ENCODE results near the gene UBE3B. TPM values are rescaled to one million over a fixed set of nuclear protein-coding genes. Genes with fewer than 3 reads are reported as not detected.

The UBE3B gene
- total and polyA plus RNA-seq, 2 donors (not counting 1 experiment from before 2014, with no cell fraction given): 27.2 to 52.1 TPM

GRCh38 chr12:109432842-109433304, 44.6 kb upstream of the UBE3B start:
- POLR2A ChIA-PET: no interaction called here
- TF ChIP-seq EZH2 (IDR thresholded peaks at IDR 0.05; ENCODE audit: borderline replicate concordance, insufficient read depth, low read depth, low read length, poor library complexity, severe bottlenecking) (no peak), CTCF (IDR thresholded peaks at IDR 0.05) (peak; percentile 83)
- intact Hi-C loops (cut with micrococcal nuclease): no loop called here

DNA sequence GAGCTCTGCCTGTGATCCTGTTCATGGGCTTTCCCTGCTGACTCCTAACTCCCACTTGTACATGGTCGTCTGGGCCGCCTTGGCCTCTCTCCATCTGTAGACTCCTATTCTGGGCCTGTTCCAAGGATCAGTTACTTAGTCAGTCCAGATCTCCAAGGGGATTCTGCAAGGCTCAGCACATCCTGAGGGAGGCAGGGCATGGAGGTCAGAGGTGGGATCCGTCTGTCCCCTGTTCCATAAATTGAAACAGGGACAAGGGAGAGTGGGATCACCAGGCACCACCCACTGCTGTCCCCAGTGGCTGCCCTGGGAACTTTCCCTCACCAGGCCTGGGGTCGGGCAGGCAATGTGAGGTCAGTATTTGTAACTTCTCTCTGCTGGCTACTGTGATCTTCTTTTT, 43.8 kb upstream of the UBE3B start:
- H3K27me3 Mint-ChIP-seq: no peaks in the 10 kb centered on the region
- Histone ChIP-seq H3K36me3 (replicated peaks in 1 of 2; ENCODE audit: control extremely low read depth in 1 of 2, control insufficient read depth in 1 of 2, extremely low read depth in 1 of 2, insufficient read depth in 2 of 2, low read length in 1 of 2) (no peaks in the 10 kb centered on the region), H3K79me2 (ENCODE audit: control insufficient read depth, insufficient read depth, low read length) (no peaks in the 10 kb centered on the region), H3K4me2 (replicated peaks; ENCODE audit: low read depth, low read length, poor library complexity, severe bottlenecking) (no peak overlapping the region), H3K9ac (ENCODE audit: low read length) (no peak overlapping the region), H3K4me1 (ENCODE audit: control insufficient read depth in 2 of 2, insufficient read depth in 2 of 2, low read length in 2 of 2) (peaks cover 5 to 7% of the 10 kb centered on the region in 2 donors), H3K4me3 (ENCODE audit: control extremely low read depth in 1 of 5, extremely low read depth in 1 of 5, insufficient read depth in 1 of 5, low read depth in 2 of 5, low read length in 4 of 5) (no peak overlapping the region), H3K27ac (ENCODE audit: low read length in 2 of 2) (no peak overlapping the region), H2AFZ (ENCODE audit: insufficient read depth, low read depth, low read length, poor library complexity, severe bottlenecking) (peak overlapping the region; percentile 85), H3K27me3 (replicated peaks in 1 of 4; ENCODE audit: control extremely low read depth in 1 of 4, control insufficient read depth in 3 of 4, insufficient read depth in 4 of 4, low read length in 3 of 4) (peaks cover 0 to 5% (median 0%) of the 10 kb centered on the region in 4 experiments), H3K9me3 (ENCODE audit: control extremely low read depth in 1 of 3, control insufficient read depth in 2 of 3, insufficient read depth in 1 of 3, low read length in 2 of 3) (peaks cover 0 to 6% (median 0%) of the 10 kb centered on the region in 3 donors), H4K20me1 (ENCODE audit: control insufficient read depth, insufficient read depth, low read length, poor library complexity, severe bottlenecking) (no peaks in the 10 kb centered on the region)
- TF ChIP-seq EZH2 (IDR thresholded peaks at IDR 0.05; ENCODE audit: borderline replicate concordance, insufficient read depth, low read depth, low read length, poor library complexity, severe bottlenecking): no peak
- no peak overlapping the region for H3K27ac Mint-ChIP-seq
- ATAC-seq (ENCODE audit: low read depth): no peak
- intact Hi-C loops (cut with micrococcal nuclease): no loop called here
- WGBS (ENCODE audit: insufficient coverage): 93% methylated on average over 4 of the region's 4 CpGs
- CTCF ChIA-PET: interaction anchor here (0.7 to 1.5 kb wide), 8 partner anchors 9 to 412 kb away, joined by 3 to 10 read pairs (median 4); no protein-coding TSS in a partner anchor
- peaks cover 8% of the 10 kb centered on the region for H3K4me1 Mint-ChIP-seq
- DNase-seq: no peak
- POLR2A ChIA-PET: no interaction called here
- peaks cover 4% of the 10 kb centered on the region for H3K9me3 Mint-ChIP-seq (ENCODE audit: insufficient read depth)
- H3K4me3 Mint-ChIP-seq: no peak overlapping the region

More at GRCh38 chr12:109432842-109433304, 44.6 kb upstream of the UBE3B start:
- Histone ChIP-seq H3K9me3 (ENCODE audit: control extremely low read depth in 1 of 3, control insufficient read depth in 2 of 3, insufficient read depth in 1 of 3, low read length in 2 of 3) (peaks cover 0 to 6% (median 0%) of the 10 kb centered on the region in 3 donors), H3K4me2 (replicated peaks; ENCODE audit: low read depth, low read length, poor library complexity, severe bottlenecking) (peak overlapping the region; percentile 69), H3K27ac (ENCODE audit: low read length in 2 of 2) (peak overlapping the region in 1 of 2 donors; percentile 14), H2AFZ (ENCODE audit: insufficient read depth, low read depth, low read length, poor library complexity, severe bottlenecking) (peak overlapping the region; percentile 85), H3K4me1 (ENCODE audit: control insufficient read depth in 2 of 2, insufficient read depth in 2 of 2, low read length in 2 of 2) (peaks cover 5 to 7% of the 10 kb centered on the region in 2 donors), H3K4me3 (ENCODE audit: control extremely low read depth in 1 of 5, extremely low read depth in 1 of 5, insufficient read depth in 1 of 5, low read depth in 2 of 5, low read length in 4 of 5) (peak overlapping the region in 3 of 5 experiments; percentile 27 to 45 (median 29)), H3K79me2 (ENCODE audit: control insufficient read depth, insufficient read depth, low read length) (no peaks in the 10 kb centered on the region), H3K27me3 (replicated peaks in 1 of 4; ENCODE audit: control extremely low read depth in 1 of 4, control insufficient read depth in 3 of 4, insufficient read depth in 4 of 4, low read length in 3 of 4) (peaks cover 0 to 5% (median 0%) of the 10 kb centered on the region in 4 experiments), H3K9ac (ENCODE audit: low read length) (peak overlapping the region; percentile 55), H4K20me1 (ENCODE audit: control insufficient read depth, insufficient read depth, low read length, poor library complexity, severe bottlenecking) (no peaks in the 10 kb centered on the region), H3K36me3 (replicated peaks in 1 of 2; ENCODE audit: control extremely low read depth in 1 of 2, control insufficient read depth in 1 of 2, extremely low read depth in 1 of 2, insufficient read depth in 2 of 2, low read length in 1 of 2) (no peaks in the 10 kb centered on the region)
- Mint-ChIP-seq H3K27me3 (no peaks in the 10 kb centered on the region), H3K4me3 (peak overlapping the region; percentile 62), H3K27ac (no peak overlapping the region), H3K9me3 (ENCODE audit: insufficient read depth) (peaks cover 4% of the 10 kb centered on the region), H3K4me1 (peaks cover 8% of the 10 kb centered on the region)
- peak; percentile 75 for DNase-seq
- CTCF ChIA-PET: interaction anchor here (0.7 to 1.5 kb wide), 7 partner anchors 10 to 412 kb away, joined by 4 to 10 read pairs (median 4); no protein-coding TSS in a partner anchor
- peak; percentile 67 for ATAC-seq (ENCODE audit: low read depth)
- 20% methylated on average over 11 of the region's 14 CpGs for WGBS (ENCODE audit: insufficient coverage)

Measured in B cell (primary cell).